Measurements from ENCODE around the gene OPRL1.

Gene OPRL1

DNA sequence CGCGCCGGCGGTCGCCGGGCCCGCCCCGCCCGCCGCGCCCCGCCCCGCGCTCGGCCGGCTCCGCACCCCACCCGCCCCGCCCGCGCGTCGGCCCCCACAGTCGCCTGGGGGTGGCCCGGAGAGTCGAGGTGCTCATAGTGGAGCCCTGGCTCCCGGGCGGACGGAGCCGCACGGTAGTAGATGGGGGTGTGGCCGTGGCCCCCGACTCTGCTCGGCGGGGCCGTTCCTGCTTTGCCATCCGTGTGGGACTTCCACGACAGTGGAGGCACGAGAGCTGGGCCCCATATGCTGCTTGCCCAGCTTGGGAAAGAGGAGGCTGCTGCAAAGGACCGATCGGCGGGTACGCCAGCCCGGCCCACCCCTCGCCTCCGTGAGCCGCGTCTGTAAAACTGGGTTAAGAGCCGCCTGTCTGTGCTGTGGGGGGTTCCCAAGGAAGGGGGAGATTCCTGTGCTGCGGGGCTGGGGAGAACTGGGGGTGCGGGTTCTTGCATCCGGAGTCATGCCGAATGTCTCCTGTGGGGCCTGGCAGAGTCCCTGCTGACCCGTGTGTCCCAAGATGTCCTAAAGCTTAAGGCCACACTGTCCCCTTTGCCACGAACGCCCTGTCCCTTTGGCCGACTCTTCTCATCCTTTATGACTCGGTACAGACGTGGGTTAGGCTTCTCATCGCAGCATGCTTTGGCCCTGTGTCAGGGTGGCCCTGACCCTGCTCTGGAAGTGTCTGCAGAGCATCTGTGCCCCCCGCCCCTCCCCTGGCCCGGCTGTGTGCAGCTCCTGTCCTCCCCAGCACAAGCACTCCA, at the start of gene OPRL1:
Gene OPRL1 (plus strand): TSS at position 70 of the 800 bp plus-strand sequence. CDS start 12,639 bp downstream, outside the sequence.
- H3K4me3 ChIP-seq (ENCODE audit: low read depth, low read length) = peak within 1 kb of the TSS; percentile 81
- no peak for DNase-seq (ENCODE audit: low read depth)

DNA sequence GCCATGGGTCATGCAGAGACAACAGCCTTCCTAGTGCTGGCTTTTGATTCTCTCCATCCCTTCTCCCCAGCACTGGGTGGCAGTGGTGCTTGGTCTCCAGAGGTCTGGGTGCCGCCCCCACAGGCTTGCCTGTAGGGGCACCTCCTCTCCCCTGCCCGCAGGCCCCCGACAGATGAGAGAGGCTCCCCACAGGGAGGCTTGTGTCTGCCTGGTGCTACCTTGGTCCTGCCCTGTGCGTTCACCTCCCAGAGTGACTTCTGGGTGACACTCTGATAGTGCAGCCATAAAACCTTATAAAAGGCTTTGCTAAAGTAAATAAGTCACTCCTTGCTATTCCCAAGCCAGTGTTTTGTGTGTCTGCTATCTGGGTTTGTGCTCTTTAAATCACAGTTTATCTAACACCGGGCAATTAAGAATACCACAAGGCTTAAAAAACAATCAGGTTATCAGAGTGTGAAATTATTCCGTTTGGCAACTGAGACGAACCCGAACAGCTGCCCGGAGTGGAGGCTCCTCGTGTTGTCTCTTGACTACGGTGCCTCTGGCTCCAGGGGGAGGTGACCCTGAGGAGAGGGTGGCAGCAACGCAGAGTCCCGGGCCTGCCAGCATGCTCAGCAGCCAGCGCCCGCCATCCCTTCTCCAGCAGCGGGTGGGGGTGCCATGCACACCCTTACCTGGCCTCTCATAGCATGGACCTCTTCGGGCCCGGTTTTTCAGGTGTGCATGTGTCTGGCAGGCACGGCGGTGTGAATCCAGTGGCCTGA, 49.3 kb upstream of the OPRL1 start:
- H3K4me3 ChIP-seq (ENCODE audit: low read depth, low read length) = no peak overlapping the region
- DNase-seq (ENCODE audit: low read depth) = no peak

DNA sequence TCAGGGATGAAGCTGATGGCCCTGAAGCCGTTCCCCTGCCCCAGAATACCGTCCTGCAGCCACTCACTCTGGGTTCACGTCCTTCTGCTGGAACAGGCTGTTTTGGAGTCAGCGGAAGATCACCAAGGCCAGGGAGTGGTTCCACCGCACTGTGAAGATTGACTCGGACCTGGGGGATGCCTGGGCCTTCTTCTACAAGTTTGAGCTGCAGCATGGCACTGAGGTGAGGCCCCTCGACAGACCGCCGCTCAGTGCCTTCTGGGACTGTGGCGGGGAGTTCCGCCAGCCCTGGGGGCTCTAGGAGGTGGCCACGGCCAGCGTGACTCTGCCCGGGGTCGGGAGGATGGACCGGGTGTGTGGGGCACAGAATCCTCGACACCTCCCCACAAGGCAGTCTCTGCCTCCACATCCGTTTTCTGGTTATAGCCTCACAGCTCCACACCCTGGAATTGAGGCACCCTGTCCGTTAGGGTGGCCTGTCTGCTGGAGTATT, 48.0 kb upstream of the OPRL1 start:
- H3K4me3 ChIP-seq (ENCODE audit: low read depth, low read length) = no peak overlapping the region
- DNase-seq (ENCODE audit: low read depth) = no peak

GRCh38 chr20:64032706-64033624, 46.9 kb upstream of the OPRL1 start:
- H3K4me3 ChIP-seq (ENCODE audit: low read depth, low read length) = no peak overlapping the region
- DNase-seq (ENCODE audit: low read depth) = no peak

- DNase-seq (ENCODE audit: low read depth) = no peak
- no peak overlapping the region for H3K4me3 ChIP-seq (ENCODE audit: low read depth, low read length)
Measured at GRCh38 chr20:64033981-64034493, 45.8 kb upstream of the OPRL1 start.

DNA sequence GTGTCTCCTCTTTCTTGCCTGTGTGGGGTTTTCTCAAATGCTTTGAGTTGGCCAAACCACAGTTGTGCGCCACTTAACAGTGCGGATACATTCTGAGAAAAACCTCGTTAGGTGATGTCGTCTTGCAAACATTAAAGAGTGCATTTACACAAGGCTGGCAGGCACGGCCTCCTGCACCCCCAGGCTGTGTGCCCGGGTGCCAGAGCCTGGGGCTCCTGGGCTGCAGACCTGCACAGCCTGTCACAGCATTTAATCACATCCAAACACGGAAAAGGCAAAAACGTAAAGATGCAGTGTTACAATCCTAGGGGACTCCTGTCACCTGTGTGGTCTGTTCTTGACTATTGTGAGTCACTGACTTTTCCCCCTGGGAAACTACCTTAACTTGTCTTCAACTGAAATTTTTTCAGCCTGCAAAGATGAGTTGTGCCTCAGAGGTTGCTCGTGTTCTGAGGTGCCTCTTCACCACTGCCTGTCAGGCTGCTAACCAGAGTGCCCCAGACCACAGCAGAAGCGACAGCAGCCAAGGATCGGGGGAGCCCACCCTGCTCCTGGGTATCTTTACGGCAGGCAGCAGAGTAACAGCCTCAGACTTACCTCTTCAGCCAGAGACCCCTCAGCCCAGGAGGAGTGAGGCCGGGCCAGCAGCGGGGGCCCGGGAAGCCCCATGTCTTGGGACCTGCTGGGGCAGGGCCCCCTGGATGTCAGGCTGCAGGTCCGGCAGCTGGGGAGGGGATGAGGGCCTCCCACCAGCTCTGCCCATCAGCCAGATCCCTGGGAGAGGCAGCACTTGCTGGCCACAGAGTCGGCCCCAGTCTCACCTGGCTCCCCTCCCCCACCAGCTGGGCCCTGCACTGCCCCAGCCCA, 44.6 kb upstream of the OPRL1 start:
- no peak overlapping the region for H3K4me3 ChIP-seq (ENCODE audit: low read depth, low read length)
- no peak for DNase-seq (ENCODE audit: low read depth)

DNA sequence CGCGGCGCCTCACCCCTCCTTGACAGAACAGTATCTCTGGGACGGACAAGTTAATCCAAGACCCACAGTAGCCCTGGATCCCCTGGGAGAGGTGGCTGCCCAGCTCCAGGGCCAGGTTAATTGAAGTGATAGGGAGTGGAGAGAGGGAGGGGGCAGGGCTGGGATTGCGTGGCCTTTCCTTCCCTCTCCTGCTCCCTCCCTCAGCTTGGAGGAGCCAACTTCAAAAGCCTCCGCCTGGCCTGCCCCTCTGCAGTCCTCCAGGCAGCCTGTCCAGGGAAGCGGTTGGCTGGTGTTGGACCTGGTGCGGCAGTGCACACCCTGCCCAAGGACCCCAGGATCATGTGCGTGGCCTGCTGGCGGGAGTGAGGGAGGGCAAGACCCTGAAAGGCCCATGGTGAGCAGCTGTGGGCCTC, 43.9 kb upstream of the OPRL1 start, which contains the start of gene C20orf204:
Gene C20orf204 (plus strand): TSS at position 250 of the 413 bp plus-strand sequence. CDS start 142 bp downstream, at position 392.
- DNase-seq (ENCODE audit: low read depth) = no peak
- H3K4me3 ChIP-seq (ENCODE audit: low read depth, low read length) = no peak within 1 kb of the TSS

DNA sequence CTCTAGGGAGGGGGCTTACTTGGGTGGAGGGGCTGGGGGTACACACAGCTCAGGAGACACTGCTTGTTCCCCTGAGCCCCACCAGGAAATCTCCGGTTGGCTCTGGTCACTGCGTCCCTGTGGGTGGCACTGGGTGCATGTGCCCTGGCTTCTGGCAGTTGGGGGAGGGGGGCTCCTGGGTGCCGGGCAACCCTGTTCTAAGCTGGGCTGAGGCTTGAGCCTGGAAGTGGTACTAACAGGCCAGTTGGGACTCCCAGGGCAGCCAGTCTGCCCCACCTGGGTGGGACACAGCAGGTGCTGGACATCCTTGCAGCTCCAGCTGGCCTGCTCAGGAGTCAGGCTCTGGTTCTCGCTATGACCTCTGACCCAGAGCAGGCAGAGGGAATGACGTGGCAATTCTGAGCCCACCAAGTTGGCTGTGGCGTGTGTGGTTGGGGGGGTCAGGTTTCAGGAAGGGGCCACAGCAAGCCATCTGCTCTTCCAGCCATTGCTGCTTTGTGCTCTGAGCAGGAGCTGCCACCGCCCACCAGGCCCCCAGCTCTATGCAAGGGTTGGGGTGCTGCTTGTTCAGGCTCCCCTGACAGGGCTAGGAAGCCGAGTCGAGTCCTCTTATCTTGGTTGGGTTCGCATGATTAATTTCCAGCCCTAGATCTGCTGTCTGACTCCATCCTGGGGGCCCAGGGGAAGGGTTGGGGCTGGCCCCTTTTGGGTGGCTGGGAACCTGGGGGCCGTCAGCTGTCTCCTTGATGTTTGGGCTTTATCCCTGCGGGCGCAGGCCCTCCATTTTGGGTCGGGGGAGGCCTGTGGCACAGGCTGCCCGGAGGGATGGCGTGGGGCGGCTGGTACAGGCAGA, 43.3 kb upstream of the OPRL1 start:
- no peak overlapping the region for H3K4me3 ChIP-seq (ENCODE audit: low read depth, low read length)
- DNase-seq (ENCODE audit: low read depth) = no peak

DNA sequence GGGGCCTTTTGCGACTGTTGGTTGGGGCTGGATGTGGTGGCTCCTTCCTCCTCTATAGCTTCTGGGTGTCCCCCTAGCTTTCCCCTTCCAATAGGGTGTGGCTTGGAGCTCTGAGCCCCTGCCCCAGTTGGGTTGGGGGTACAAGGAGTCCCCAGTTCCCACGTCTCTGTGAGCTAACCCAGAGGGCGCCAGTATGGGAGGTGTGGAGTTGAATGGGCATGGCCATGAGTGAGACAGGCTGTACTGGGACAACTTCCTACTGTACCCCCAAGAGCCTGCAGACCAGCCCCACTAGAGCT, 42.7 kb upstream of the OPRL1 start:
- no peak overlapping the region for H3K4me3 ChIP-seq (ENCODE audit: low read depth, low read length)
- DNase-seq (ENCODE audit: low read depth) = no peak

GRCh38 chr20:64037498-64038213, 42.2 kb upstream of the OPRL1 start:
- DNase-seq (ENCODE audit: low read depth) = no peak
- no peak overlapping the region for H3K4me3 ChIP-seq (ENCODE audit: low read depth, low read length)

GRCh38 chr20:64038224-64038564, 41.7 kb upstream of the OPRL1 start:
- H3K4me3 ChIP-seq (ENCODE audit: low read depth, low read length) = no peak overlapping the region
- no peak for DNase-seq (ENCODE audit: low read depth)

DNA sequence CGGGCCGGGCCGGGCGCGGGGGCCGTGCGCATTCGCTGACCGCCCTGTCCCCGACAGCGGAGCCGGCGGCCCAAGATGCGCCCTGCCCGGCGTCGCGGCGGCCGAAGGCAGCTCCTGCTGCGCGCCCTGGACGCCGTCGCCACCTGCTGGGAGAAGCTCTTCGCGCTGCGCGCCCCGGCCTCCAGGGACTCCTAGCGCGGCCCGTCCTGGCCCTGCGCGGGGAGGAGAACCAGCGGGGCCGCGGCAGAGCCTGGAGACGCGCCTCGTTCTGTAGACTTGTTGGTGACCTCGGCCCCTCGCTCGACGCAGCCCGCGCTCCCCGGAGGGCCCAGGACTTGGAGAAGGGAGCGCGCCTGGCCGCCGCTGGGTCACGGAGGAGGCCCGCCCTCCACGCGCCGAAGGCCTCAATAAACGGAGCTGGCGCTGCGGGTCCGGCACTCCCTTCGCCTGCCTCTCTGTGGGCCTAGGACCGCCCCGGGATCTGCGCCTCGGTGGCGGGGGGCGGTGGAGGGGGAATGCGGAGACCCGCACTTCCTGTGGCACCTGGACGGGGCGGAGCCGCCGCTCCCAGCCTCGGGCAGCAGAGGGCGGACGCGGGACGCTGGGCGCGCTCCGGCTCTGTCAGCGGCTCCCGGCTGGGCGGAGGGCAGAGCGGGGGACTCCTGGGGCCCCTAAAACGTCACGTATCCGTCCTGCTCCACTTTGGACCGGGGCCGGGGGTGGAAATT, 41.2 kb upstream of the OPRL1 start:
- no peak for DNase-seq (ENCODE audit: low read depth)
- peak overlapping the region; percentile 37 for H3K4me3 ChIP-seq (ENCODE audit: low read depth, low read length)

DNA sequence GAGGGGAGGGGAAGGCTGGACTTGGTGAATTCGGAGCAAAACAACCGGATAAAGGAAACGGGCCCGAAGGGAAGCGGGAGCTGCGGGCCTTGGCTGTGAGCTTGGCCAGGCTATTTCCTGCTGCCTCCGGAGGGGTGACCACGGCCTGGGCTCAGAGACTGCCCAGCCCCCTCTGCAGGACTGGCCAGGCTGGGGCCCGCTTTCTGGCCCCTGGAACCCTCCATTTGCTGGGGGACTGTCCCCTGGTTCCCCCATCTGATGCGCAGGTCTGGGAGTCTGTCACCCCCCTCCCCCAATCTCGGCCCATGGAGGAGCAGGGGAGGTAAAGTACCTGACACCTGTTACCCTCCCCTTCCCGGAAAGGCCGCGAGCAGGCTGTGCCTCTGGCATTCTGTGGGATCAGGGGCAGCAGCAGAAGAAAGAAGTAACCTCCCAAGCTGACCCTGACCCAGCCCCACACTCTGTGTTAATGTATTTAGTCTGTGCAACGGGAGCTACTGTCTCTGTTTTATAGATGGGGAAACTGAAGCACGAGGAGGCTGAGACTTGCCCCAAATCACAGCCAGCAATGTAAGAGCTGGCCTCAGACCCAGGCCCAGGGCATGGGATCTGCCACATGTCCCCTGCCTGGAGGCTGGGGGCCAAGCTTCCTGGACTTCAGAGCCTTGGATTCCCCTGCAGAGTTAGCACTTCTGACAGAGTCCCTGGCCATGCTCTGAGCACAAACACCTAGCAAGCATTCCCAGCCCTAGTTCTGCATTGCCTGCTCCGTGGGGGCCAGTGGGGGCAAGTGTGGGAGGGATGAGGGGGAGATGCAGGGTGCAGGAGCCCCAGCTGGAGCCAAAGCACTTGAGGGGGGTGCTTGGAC, 40.4 kb upstream of the OPRL1 start:
- H3K4me3 ChIP-seq (ENCODE audit: low read depth, low read length) = peak overlapping the region; percentile 37
- DNase-seq (ENCODE audit: low read depth) = no peak

GRCh38 chr20:64040231-64041039, 39.4 kb upstream of the OPRL1 start:
- no peak overlapping the region for H3K4me3 ChIP-seq (ENCODE audit: low read depth, low read length)
- DNase-seq (ENCODE audit: low read depth) = no peak

Data from skeletal muscle cell (primary cell).